ENCODE results near the gene ENGASE. TPM values are rescaled to one million over a fixed set of nuclear protein-coding genes. Genes with fewer than 3 reads are reported as not detected.

The ENGASE gene
- total RNA-seq, 1 donor from 2014 or later: 11.7 TPM

DNA sequence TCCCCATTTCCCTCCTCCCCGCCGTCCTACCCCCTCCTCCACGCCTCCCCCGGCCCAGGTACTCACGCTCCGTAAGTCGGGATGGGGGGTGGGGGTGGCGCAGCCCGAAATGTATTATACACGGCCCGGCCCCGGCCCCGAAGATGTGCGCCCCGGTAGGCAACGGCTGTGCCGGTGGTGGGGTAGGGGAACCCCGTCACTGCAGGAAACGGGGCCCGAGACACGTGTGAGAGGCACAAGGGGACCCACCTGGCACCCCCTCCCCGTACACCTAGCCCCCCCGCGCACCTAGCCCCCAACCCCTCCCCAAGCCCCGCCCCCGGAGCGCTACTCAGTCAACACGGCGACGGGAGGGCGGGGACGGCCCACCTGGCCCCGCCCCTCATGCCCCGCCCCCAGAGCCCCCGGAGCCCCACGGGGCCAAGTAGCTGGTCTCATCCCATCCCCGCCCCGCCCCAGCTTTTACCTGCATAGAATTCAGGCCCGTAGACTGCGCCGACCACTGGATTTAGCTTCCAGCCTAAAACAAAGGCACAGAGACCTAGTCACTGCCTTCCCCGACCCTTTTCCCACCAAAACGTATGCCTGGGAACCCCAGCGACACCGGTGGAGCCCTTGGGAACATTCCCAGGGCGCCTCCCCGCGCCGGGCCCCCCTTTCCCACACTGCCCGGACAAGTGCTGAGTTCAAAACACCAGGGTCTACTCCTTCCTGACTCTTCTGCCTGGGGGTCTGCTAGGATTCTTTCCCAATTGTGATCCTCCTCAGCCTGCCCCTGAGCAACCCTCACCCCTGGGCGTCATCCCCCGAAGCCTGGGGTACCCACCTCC is 22.8 kb downstream of the ENGASE start:
- Histone ChIP-seq H3K4me3 (peak overlapping the region; percentile 40), H3F3A (ENCODE audit: low read depth) (no peaks in the 10 kb centered on the region), H3K4me2 (peak overlapping the region; percentile 70), H3K36me3 (no peaks in the 10 kb centered on the region), H4K20me1 (ENCODE audit: low read depth) (no peaks in the 10 kb centered on the region), H3K4me1 (peaks cover 8% of the 10 kb centered on the region), H2AFZ (replicated peaks) (no peak overlapping the region), H3K27ac (no peak overlapping the region), H3K79me2 (ENCODE audit: low read depth) (no peaks in the 10 kb centered on the region), H3K27me3 (peaks cover 18% of the 10 kb centered on the region), H3K9ac (no peak overlapping the region), H3K9me3 (ENCODE audit: low read depth) (no peaks in the 10 kb centered on the region)
- Mint-ChIP-seq H3K36me3 (no peaks in the 10 kb centered on the region), H3K27ac (no peak overlapping the region), H3K27me3 (ENCODE audit: insufficient read depth, low read depth) (peaks cover 13% of the 10 kb centered on the region), H3K4me3 (no peak overlapping the region), H3K9me3 (no peaks in the 10 kb centered on the region), H3K4me1 (peaks cover 7% of the 10 kb centered on the region)
- TF ChIP-seq EZH2phosphoT487 (IDR thresholded peaks at IDR 0.05): no peak
- no peak for TF ChIP-seq EZH2 (IDR thresholded peaks at IDR 0.05)
- TF ChIP-seq, protein P1, sequence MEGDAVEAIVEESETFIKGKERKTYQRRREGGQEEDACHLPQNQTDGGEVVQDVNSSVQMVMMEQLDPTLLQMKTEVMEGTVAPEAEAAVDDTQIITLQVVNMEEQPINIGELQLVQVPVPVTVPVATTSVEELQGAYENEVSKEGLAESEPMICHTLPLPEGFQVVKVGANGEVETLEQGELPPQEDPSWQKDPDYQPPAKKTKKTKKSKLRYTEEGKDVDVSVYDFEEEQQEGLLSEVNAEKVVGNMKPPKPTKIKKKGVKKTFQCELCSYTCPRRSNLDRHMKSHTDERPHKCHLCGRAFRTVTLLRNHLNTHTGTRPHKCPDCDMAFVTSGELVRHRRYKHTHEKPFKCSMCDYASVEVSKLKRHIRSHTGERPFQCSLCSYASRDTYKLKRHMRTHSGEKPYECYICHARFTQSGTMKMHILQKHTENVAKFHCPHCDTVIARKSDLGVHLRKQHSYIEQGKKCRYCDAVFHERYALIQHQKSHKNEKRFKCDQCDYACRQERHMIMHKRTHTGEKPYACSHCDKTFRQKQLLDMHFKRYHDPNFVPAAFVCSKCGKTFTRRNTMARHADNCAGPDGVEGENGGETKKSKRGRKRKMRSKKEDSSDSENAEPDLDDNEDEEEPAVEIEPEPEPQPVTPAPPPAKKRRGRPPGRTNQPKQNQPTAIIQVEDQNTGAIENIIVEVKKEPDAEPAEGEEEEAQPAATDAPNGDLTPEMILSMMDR (IDR thresholded peaks at IDR 0.05): no peak
- DNase-seq (ENCODE audit: low spot score): peak; percentile 43

DNA sequence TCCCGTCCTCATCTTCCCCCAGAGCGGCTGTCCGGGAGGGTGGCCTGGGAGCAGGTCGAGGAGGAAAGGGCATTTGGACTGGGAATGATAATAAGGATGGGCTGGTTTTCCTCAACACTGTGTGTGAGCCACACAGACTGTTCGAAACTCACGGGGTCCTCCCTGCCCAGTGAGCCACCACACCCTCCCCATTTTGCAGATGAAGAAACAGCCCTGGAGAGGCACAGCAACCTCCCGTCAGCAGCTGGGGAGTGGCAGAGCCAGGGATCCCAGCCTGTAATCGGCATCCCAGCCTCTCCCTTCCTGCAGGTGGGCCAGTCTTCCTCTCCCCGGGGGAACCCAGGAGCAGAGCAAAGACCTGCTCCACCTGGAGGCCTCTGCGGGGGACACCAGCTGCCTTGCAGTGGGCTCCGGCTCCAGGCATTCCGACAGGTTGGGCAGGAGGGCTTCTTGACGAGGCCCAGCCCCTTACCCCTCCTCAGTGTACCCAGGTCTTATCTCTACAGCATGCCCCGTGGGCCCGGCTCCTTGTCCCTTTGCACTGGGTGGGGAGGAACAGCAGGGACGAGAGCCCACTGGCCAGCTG is 23.8 kb downstream of the ENGASE start:
- Mint-ChIP-seq H3K9me3 (no peaks in the 10 kb centered on the region), H3K4me1 (peaks cover 4% of the 10 kb centered on the region), H3K4me3 (no peak overlapping the region), H3K27ac (no peak overlapping the region), H3K36me3 (no peaks in the 10 kb centered on the region), H3K27me3 (ENCODE audit: insufficient read depth, low read depth) (peaks cover 13% of the 10 kb centered on the region)
- Histone ChIP-seq H3K36me3 (no peaks in the 10 kb centered on the region), H3K27ac (no peak overlapping the region), H3K9me3 (ENCODE audit: low read depth) (no peaks in the 10 kb centered on the region), H2AFZ (replicated peaks) (no peak overlapping the region), H3K9ac (no peak overlapping the region), H3K79me2 (ENCODE audit: low read depth) (no peaks in the 10 kb centered on the region), H3K4me1 (peaks cover 8% of the 10 kb centered on the region), H3K27me3 (peaks cover 18% of the 10 kb centered on the region), H3K4me3 (no peak overlapping the region), H4K20me1 (ENCODE audit: low read depth) (no peaks in the 10 kb centered on the region), H3K4me2 (no peak overlapping the region), H3F3A (ENCODE audit: low read depth) (no peaks in the 10 kb centered on the region)
- DNase-seq (ENCODE audit: low spot score): no peak
- TF ChIP-seq, protein P1 (IDR thresholded peaks at IDR 0.05): no peak
- TF ChIP-seq EZH2phosphoT487 (IDR thresholded peaks at IDR 0.05) (no peak), EZH2 (IDR thresholded peaks at IDR 0.05) (no peak)

DNA sequence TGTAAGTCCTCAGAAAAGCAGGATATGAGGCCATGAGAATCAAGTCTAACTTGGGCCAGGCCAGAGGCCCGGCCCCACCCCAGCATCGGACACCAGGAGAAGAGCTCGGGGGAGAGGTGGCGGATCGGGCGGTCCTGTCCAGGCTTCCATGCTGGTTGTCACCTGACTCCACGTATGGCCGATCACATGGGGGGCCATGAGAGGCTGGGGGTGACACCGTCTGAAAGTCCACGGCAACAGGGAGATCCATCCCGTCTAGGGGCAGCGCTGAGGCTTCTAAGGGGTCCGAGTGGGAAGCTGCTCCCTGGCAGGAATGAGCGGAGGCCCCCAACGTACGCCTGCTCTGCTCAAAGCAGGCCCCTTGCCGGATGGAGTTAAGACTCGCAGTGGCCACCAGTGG is 25.8 kb downstream of the ENGASE start:
- H3K9me3 ChIP-seq (ENCODE audit: low read depth): no peaks in the 10 kb centered on the region
- DNase-seq (ENCODE audit: low spot score): no peak
- H3K27ac ChIP-seq: no peak overlapping the region
- H3K79me2 ChIP-seq (ENCODE audit: low read depth): no peaks in the 10 kb centered on the region
- Mint-ChIP-seq H3K36me3 (no peaks in the 10 kb centered on the region), H3K4me1 (no peaks in the 10 kb centered on the region), H3K9me3 (no peaks in the 10 kb centered on the region), H3K27me3 (ENCODE audit: insufficient read depth, low read depth) (peaks cover 13% of the 10 kb centered on the region), H3K27ac (no peak overlapping the region), H3K4me3 (no peak overlapping the region)
- TF ChIP-seq EZH2 (IDR thresholded peaks at IDR 0.05): no peak
- TF ChIP-seq, protein P1 (IDR thresholded peaks at IDR 0.05): no peak
- TF ChIP-seq EZH2phosphoT487 (IDR thresholded peaks at IDR 0.05): no peak
- H3K4me1 ChIP-seq: peaks cover 8% of the 10 kb centered on the region
- H3K4me2 ChIP-seq: no peak overlapping the region
- H3K27me3 ChIP-seq: peaks cover 18% of the 10 kb centered on the region
- H4K20me1 ChIP-seq (ENCODE audit: low read depth): no peaks in the 10 kb centered on the region
- no peaks in the 10 kb centered on the region for H3K36me3 ChIP-seq
- no peak overlapping the region for H3K4me3 ChIP-seq
- H2AFZ ChIP-seq (replicated peaks): no peak overlapping the region
- H3F3A ChIP-seq (ENCODE audit: low read depth): no peaks in the 10 kb centered on the region
- H3K9ac ChIP-seq: no peak overlapping the region

All from neural progenitor cell (in vitro differentiated cells).